HCT116 (cell line): ENCODE data around the gene SLC16A4. TPM values are rescaled to one million over a fixed set of nuclear protein-coding genes. Genes with fewer than 3 reads are reported as not detected.

Experiments used
- ATAC-seq: fragments of 200-7000 bp; cut with Tn5 transposase; 2 replicates; pipeline ENCODE4 v1.9.1; 2020; ENCODE audit warnings: mild to moderate bottlenecking, moderate library complexity
- BruUV-seq: library from RNA; stranded (reverse); fragments of 400-500 nt; replicated peaks from 2 replicates; lab custom pipeline; 2021; lab: Mats Ljungman, UMichigan
- CTCF ChIA-PET: fragments of 300-600 bp; sonication (Branson Sonifier 250); formaldehyde crosslinking; loops from one replicate; lab custom pipeline; 2021; ENCODE audit warnings: antibody characterized with exemption; lab: Charles Lee
- POLR2A ChIA-PET: fragments of 300-600, 350-600 bp; sonication (Branson Sonifier 250); formaldehyde crosslinking; loops from one replicate; lab custom pipeline; 2021; ENCODE audit warnings: antibody characterized with exemption; lab: Charles Lee
- RAD21 ChIA-PET, 2 experiments: fragments of 300-600 bp; sonication (Branson Sonifier 250); formaldehyde crosslinking; loops; one replicate each; lab custom pipeline; 2023; ENCODE audit warnings: low total read pairs in 2 of 2; ENCODE audit not compliant: uncharacterized antibody in 2 of 2, unreplicated experiment in 2 of 2, low non-redundant PET in 1 of 2; lab: Charles Lee
- DNase-seq: peaks from one replicate; pipeline ENCODE4 v3.0.0-alpha.2; 2010; ENCODE audit warnings: low read depth, low spot score
- H2AFZ ChIP-seq: fragments of 200-600 bp; shearing (Covaris generic), sonication (generic); 2 replicates; pipeline ENCODE4 v1.6.1; 2017; ENCODE audit warnings: low read depth, mixed run types, mixed read lengths, antibody characterized with exemption, low read length; ENCODE audit not compliant: poor library complexity, severe bottlenecking
- H3K27ac ChIP-seq: 2 replicates; pipeline ENCODE4 v1.5.1; 2012; ENCODE audit warnings: low read depth, low read length
- H3K27me3 ChIP-seq: fragments of 200-600 bp; sonication (generic); 2 replicates; pipeline ENCODE4 v1.6.1; 2016; ENCODE audit warnings: mixed run types, low read length, mixed read lengths; ENCODE audit not compliant: insufficient read depth
- H3K36me3 ChIP-seq, 2 experiments: fragments of 200-500 bp in 1 of 2; fragments of 200-600 bp in 1 of 2; sonication (Bioruptor generic) in 1 of 2; sonication (generic) in 1 of 2; 2 replicates each; pipeline versions ENCODE4 v1.5.1 to v1.6.1; 2014 to 2016; ENCODE audit warnings: low read length in 2 of 2, inconsistent platforms in 1 of 2, mixed read lengths in 1 of 2, mixed run types in 1 of 2; ENCODE audit not compliant: insufficient read depth in 2 of 2, control insufficient read depth in 1 of 2
- H3K4me1 ChIP-seq, 2 experiments: fragments of 200-600 bp in 1 of 2; sonication (generic) in 1 of 2; 2 replicates each; pipeline versions ENCODE4 v1.5.1 to v1.6.1; 2012 to 2017; ENCODE audit warnings: low read length in 2 of 2, inconsistent platforms in 1 of 2, mild to moderate bottlenecking in 1 of 2, mixed read lengths in 1 of 2, mixed run types in 1 of 2, moderate library complexity in 1 of 2; ENCODE audit not compliant: insufficient read depth in 2 of 2, control insufficient read depth in 1 of 2
- H3K4me2 ChIP-seq: fragments of 200-600 bp; sonication (generic); 2 replicates; pipeline ENCODE4 v1.6.1; 2017; ENCODE audit warnings: mixed run types, low read length, mixed read lengths
- H3K4me3 ChIP-seq, 2 experiments: fragments of 200-600 bp in 1 of 2; sonication (generic) in 1 of 2; replicated peaks in 1 of 2; 2 replicates each; pipeline ENCODE4 v1.5.1; 2011 to 2016; ENCODE audit warnings: low read length in 2 of 2, control low read depth in 1 of 2, low read depth in 1 of 2, mild to moderate bottlenecking in 1 of 2, mixed read lengths in 1 of 2, mixed run types in 1 of 2
- H3K79me2 ChIP-seq: fragments of 200-600 bp; sonication (generic); 2 replicates; pipeline ENCODE4 v1.6.1; 2017; ENCODE audit warnings: mild to moderate bottlenecking, mixed run types, low read length, moderate library complexity, mixed read lengths; ENCODE audit not compliant: insufficient read depth
- H3K9ac ChIP-seq: fragments of 200-600 bp; sonication (generic); 2 replicates; pipeline ENCODE4 v1.6.1; 2016; ENCODE audit warnings: low read length, mixed read lengths
- H3K9me2 ChIP-seq: fragments of 200-600 bp; sonication (generic), shearing (Covaris generic); 2 replicates; pipeline ENCODE4 v1.6.1; 2017; ENCODE audit warnings: mixed run types, mild to moderate bottlenecking, moderate library complexity; ENCODE audit not compliant: insufficient read depth
- H3K9me3 ChIP-seq, 2 experiments: fragments of 200-500 bp in 1 of 2; fragments of 200-600 bp in 1 of 2; sonication (Bioruptor generic) in 1 of 2; sonication (generic) in 1 of 2; 2 replicates each; pipeline ENCODE4 v1.6.1; 2014 to 2017; ENCODE audit warnings: low read length in 2 of 2, mixed read lengths in 2 of 2, inconsistent platforms in 1 of 2, low read depth in 1 of 2, mild to moderate bottlenecking in 1 of 2, mixed run types in 1 of 2, moderate library complexity in 1 of 2; ENCODE audit not compliant: control insufficient read depth in 1 of 2, insufficient read depth in 1 of 2
- H4K20me1 ChIP-seq: fragments of 200-600 bp; sonication (generic), shearing (Covaris generic); 2 replicates; pipeline ENCODE4 v1.6.1; 2017; ENCODE audit warnings: mixed run types, mild to moderate bottlenecking, moderate library complexity; ENCODE audit not compliant: insufficient read depth
- CBX3 ChIP-seq: IDR thresholded peaks from 2 replicates; pipeline ENCODE4 v1.6.1; 2012; ENCODE audit warnings: low read depth
- CTCF ChIP-seq, 3 experiments: fragments of 200-600 bp in 1 of 3; sonication (generic) in 1 of 3; IDR thresholded peaks in 2 of 3; conservative IDR thresholded peaks in 1 of 3; 2 replicates each; pipeline ENCODE4 v1.5.1; 2012 to 2017; ENCODE audit warnings: low read depth in 2 of 3, low read length in 2 of 3, antibody characterized with exemption in 1 of 3, borderline replicate concordance in 1 of 3, control low read depth in 1 of 3, mild to moderate bottlenecking in 1 of 3, mixed read lengths in 1 of 3, mixed run types in 1 of 3, moderate library complexity in 1 of 3; ENCODE audit not compliant: insufficient read depth in 1 of 3
- ELF1 ChIP-seq: IDR thresholded peaks from 2 replicates; pipeline ENCODE4 v1.6.1; 2012; ENCODE audit warnings: low read depth, borderline replicate concordance
- EZH2 ChIP-seq: fragments of 200-600 bp; sonication (generic); IDR thresholded peaks from 2 replicates; pipeline ENCODE4 v1.6.1; 2017; ENCODE audit warnings: antibody characterized with exemption, mixed run types
- EZH2phosphoT487 ChIP-seq: fragments of 200-600 bp; IDR thresholded peaks from 2 replicates; pipeline ENCODE4 v1.6.1; 2018; ENCODE audit warnings: antibody characterized with exemption, borderline replicate concordance
- FOSL1 ChIP-seq: IDR thresholded peaks from 2 replicates; pipeline ENCODE4 v1.6.1; 2012; ENCODE audit warnings: low read depth
- MAX ChIP-seq: IDR thresholded peaks from 2 replicates; pipeline ENCODE4 v1.6.1; 2012
- POLR2AphosphoS5 ChIP-seq: IDR thresholded peaks from 2 replicates; pipeline ENCODE4 v1.6.1; 2011; ENCODE audit warnings: mild to moderate bottlenecking, low read depth, low read length, moderate library complexity
- TCF7L2 ChIP-seq: IDR thresholded peaks from 2 replicates; pipeline ENCODE4 v1.7.0; 2011; ENCODE audit warnings: borderline replicate concordance, inconsistent platforms; ENCODE audit not compliant: insufficient read depth, insufficient read length; ENCODE audit errors: extremely low read depth
- ZFX ChIP-seq: fragments of 450-650 bp; IDR thresholded peaks from 2 replicates; pipeline ENCODE4 v1.6.1; 2017
- intact Hi-C: fragments of 100-400 bp; cut with micrococcal nuclease; formaldehyde crosslinking; loops from 2 replicates; pipeline ENCODE4 v1.10.0; 2022
- total RNA-seq: library from RNA; stranded (reverse); gene quantifications from one replicate; pipeline ENCODE4 v1.2.1, GENCODE V29; 2021; ENCODE audit not compliant: unreplicated experiment
- TF ChIP-seq, protein P1 (sequence below): IDR thresholded peaks from 2 replicates; pipeline ENCODE4 v1.6.1; 2012; ENCODE audit warnings: low read depth
- TF ChIP-seq, protein P2 (sequence below): IDR thresholded peaks from 2 replicates; pipeline ENCODE4 v1.6.1; 2012

The SLC16A4 gene
- total RNA-seq, 1 experiment from 2014 or later: 0.20 TPM

GRCh38 chr1:110411173-110411735, 20.4 kb upstream of the SLC16A4 start:
- CTCF ChIA-PET: interaction anchor here (0.9 to 3.1 kb wide), 4 partner anchors 43 to 203 kb away, joined by 3 to 56 read pairs (median 14); no protein-coding TSS in a partner anchor
- Histone ChIP-seq H3K4me1 (peaks cover 4 to 9% of the 10 kb centered on the region in 2 experiments; a peak in 3 of 4 replicates), H3K27me3 (no peaks in the 10 kb centered on the region), H3K36me3 (no peaks in the 10 kb centered on the region; a peak in 1 of 4 replicates), H3K79me2 (peaks cover 21% of the 10 kb centered on the region), H3K4me2 (no peak overlapping the region), H3K9me2 (no peaks in the 10 kb centered on the region), H4K20me1 (no peaks in the 10 kb centered on the region), H3K27ac (no peak overlapping the region), H3K4me3 (no peak overlapping the region), H2AFZ (no peak overlapping the region), H3K9me3 (no peaks in the 10 kb centered on the region), H3K9ac (no peak overlapping the region)
- POLR2A ChIA-PET: no interaction called here
- RAD21 ChIA-PET: interaction anchor here (2.4 to 2.6 kb wide), 2 partner anchors 49 kb away, joined by 22 to 23 read pairs; no protein-coding TSS in a partner anchor
- intact Hi-C loops: loop anchor here (5.0 kb wide), 1 partner anchor 206 kb away; no protein-coding TSS in a partner anchor
- TF ChIP-seq EZH2 (no peak), FOSL1 (no peak), CBX3 (no peak), CTCF (IDR thresholded peaks at IDR 0.05 in 2 of 3, conservative IDR thresholded peaks at IDR 0.05 in 1 of 3; ENCODE audit: borderline replicate concordance in 1 of 3, insufficient read depth in 1 of 3, low read depth in 2 of 3, low read length in 2 of 3) (no peak), EZH2phosphoT487 (no peak), POLR2AphosphoS5 (no peak), ZFX (no peak), TCF7L2 (no peak), ELF1 (no peak), MAX (no peak)
- TF ChIP-seq, protein P1, sequence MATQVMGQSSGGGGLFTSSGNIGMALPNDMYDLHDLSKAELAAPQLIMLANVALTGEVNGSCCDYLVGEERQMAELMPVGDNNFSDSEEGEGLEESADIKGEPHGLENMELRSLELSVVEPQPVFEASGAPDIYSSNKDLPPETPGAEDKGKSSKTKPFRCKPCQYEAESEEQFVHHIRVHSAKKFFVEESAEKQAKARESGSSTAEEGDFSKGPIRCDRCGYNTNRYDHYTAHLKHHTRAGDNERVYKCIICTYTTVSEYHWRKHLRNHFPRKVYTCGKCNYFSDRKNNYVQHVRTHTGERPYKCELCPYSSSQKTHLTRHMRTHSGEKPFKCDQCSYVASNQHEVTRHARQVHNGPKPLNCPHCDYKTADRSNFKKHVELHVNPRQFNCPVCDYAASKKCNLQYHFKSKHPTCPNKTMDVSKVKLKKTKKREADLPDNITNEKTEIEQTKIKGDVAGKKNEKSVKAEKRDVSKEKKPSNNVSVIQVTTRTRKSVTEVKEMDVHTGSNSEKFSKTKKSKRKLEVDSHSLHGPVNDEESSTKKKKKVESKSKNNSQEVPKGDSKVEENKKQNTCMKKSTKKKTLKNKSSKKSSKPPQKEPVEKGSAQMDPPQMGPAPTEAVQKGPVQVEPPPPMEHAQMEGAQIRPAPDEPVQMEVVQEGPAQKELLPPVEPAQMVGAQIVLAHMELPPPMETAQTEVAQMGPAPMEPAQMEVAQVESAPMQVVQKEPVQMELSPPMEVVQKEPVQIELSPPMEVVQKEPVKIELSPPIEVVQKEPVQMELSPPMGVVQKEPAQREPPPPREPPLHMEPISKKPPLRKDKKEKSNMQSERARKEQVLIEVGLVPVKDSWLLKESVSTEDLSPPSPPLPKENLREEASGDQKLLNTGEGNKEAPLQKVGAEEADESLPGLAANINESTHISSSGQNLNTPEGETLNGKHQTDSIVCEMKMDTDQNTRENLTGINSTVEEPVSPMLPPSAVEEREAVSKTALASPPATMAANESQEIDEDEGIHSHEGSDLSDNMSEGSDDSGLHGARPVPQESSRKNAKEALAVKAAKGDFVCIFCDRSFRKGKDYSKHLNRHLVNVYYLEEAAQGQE: no peak
- TF ChIP-seq, protein P2, sequence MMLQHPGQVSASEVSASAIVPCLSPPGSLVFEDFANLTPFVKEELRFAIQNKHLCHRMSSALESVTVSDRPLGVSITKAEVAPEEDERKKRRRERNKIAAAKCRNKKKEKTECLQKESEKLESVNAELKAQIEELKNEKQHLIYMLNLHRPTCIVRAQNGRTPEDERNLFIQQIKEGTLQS: no peak
- ATAC-seq (no peak), DNase-seq (no peak)
- no TSS peak for BruUV-seq
